Measurements from ENCODE around the gene GET4.

The GET4 gene

GRCh38 chr7:876077-876971 lies at the start of gene GET4:
Gene GET4 (plus strand): TSS chr7:876554. CDS start chr7:876646, 92 bp downstream.
- DNase-seq (ENCODE audit: low spot score): peak; percentile 95

- DNase-seq (ENCODE audit: low spot score): no peak
Observed at GRCh38 chr7:828793-829561, 47.4 kb upstream of the GET4 start.

GRCh38 chr7:830069-830468 lies 46.3 kb upstream of the GET4 start:
- no peak for DNase-seq (ENCODE audit: low spot score)

- DNase-seq (ENCODE audit: low spot score): peak; percentile 98
Observed at GRCh38 chr7:831596-832166, 44.7 kb upstream of the GET4 start.

- DNase-seq (ENCODE audit: low spot score): peak; percentile 99
Observed at GRCh38 chr7:832167-832967, 44.0 kb upstream of the GET4 start, which contains the start of gene SUN1. Gene SUN1 (plus strand): TSS chr7:832476. CDS start chr7:832525, 49 bp downstream.

GRCh38 chr7:832968-833424 lies 43.4 kb upstream of the GET4 start:
- DNase-seq (ENCODE audit: low spot score): no peak

- DNase-seq (ENCODE audit: low spot score): no peak
Observed at GRCh38 chr7:833601-834258, 42.6 kb upstream of the GET4 start.

GRCh38 chr7:834277-834676 lies 42.1 kb upstream of the GET4 start:
- DNase-seq (ENCODE audit: low spot score): no peak

- DNase-seq (ENCODE audit: low spot score): no peak
Observed at GRCh38 chr7:835021-835420, 41.3 kb upstream of the GET4 start.

- DNase-seq (ENCODE audit: low spot score): no peak
Observed at GRCh38 chr7:835485-836401, 40.6 kb upstream of the GET4 start.

GRCh38 chr7:836429-836828 lies 39.9 kb upstream of the GET4 start:
- peak; percentile 29 for DNase-seq (ENCODE audit: low spot score)

GRCh38 chr7:837001-837400 lies 39.4 kb upstream of the GET4 start:
- no peak for DNase-seq (ENCODE audit: low spot score)

- DNase-seq (ENCODE audit: low spot score): no peak
Observed at GRCh38 chr7:840001-840600, 36.3 kb upstream of the GET4 start.

GRCh38 chr7:841943-842342 lies 34.4 kb upstream of the GET4 start:
- DNase-seq (ENCODE audit: low spot score): no peak

- DNase-seq (ENCODE audit: low spot score): no peak
Observed at GRCh38 chr7:842431-843031, 33.8 kb upstream of the GET4 start.

GRCh38 chr7:843230-843629 lies 33.1 kb upstream of the GET4 start:
- no peak for DNase-seq (ENCODE audit: low spot score)

- no peak for DNase-seq (ENCODE audit: low spot score)
Observed at GRCh38 chr7:844043-844442, 32.3 kb upstream of the GET4 start.

- DNase-seq (ENCODE audit: low spot score): no peak
Observed at GRCh38 chr7:844514-844913, 31.8 kb upstream of the GET4 start.

GRCh38 chr7:845091-845490 lies 31.3 kb upstream of the GET4 start:
- no peak for DNase-seq (ENCODE audit: low spot score)

Measured in SW480 (cell line).